Measurements from ENCODE around the gene NTRK3.

GRCh38 chr15:88049506-88049905 is 207.0 kb downstream of the NTRK3 start:
- no peak for TF ChIP-seq GATA2 (IDR thresholded peaks at IDR 0.05; ENCODE audit: low read depth, low read length)
- no peak for TF ChIP-seq GATA3 (IDR thresholded peaks at IDR 0.05; ENCODE audit: low read depth, low read length)

All from SH-SY5Y (cell line).